NCI-H2227 treated with DMSO at 0.1 percent for 48 hours (cell line): Measurements from ENCODE around the gene SAC3D1.

ENCODE experiments used
- DNase-seq: peaks from one replicate; lab custom pipeline; 2025; lab: John Stamatoyannopoulos, UW

The SAC3D1 gene

GRCh38 chr11:65059959-65060824 is 19.2 kb downstream of the SAC3D1 start:
- DNase-seq, result no peak

- no peak for DNase-seq
Measured at GRCh38 chr11:65060913-65061408, 20.0 kb downstream of the SAC3D1 start.

- DNase-seq, result no peak
Measured at GRCh38 chr11:65063532-65063931, 22.5 kb downstream of the SAC3D1 start.

GRCh38 chr11:65064847-65065240 is 23.8 kb downstream of the SAC3D1 start:
- DNase-seq, result no peak

GRCh38 chr11:65065851-65066250 is 24.8 kb downstream of the SAC3D1 start:
- no peak for DNase-seq

GRCh38 chr11:65066315-65066714 is 25.3 kb downstream of the SAC3D1 start:
- DNase-seq, result no peak

GRCh38 chr11:65066805-65067291 is 25.8 kb downstream of the SAC3D1 start:
- no peak for DNase-seq

GRCh38 chr11:65067446-65067845 is 26.4 kb downstream of the SAC3D1 start:
- no peak for DNase-seq

GRCh38 chr11:65069217-65069616 is 28.2 kb downstream of the SAC3D1 start:
- no peak for DNase-seq

GRCh38 chr11:65071907-65072630 is 31.1 kb downstream of the SAC3D1 start:
- no peak for DNase-seq

GRCh38 chr11:65072631-65072966 is 31.6 kb downstream of the SAC3D1 start:
- DNase-seq, result no peak

GRCh38 chr11:65077451-65077850 is 36.4 kb downstream of the SAC3D1 start:
- no peak for DNase-seq

- DNase-seq, result no peak
Measured at GRCh38 chr11:65078151-65078550, 37.1 kb downstream of the SAC3D1 start.

GRCh38 chr11:65078786-65079342 is 37.9 kb downstream of the SAC3D1 start:
- no peak for DNase-seq

- DNase-seq, result no peak
Measured at GRCh38 chr11:65083134-65083833, 42.3 kb downstream of the SAC3D1 start.

- peak; percentile 94 for DNase-seq
Measured at GRCh38 chr11:65083834-65084597, 43.0 kb downstream of the SAC3D1 start, which contains the start of the genes CDCA5 and ZFPL1. Gene CDCA5 (minus strand): TSS chr11:65084040. CDS start chr11:65083978, 62 bp downstream. Gene ZFPL1 (plus strand): TSS chr11:65084222. CDS start chr11:65084699, 477 bp downstream.

GRCh38 chr11:65084598-65085375 is 43.8 kb downstream of the SAC3D1 start:
- peak; percentile 37 for DNase-seq

- no peak for DNase-seq
Measured at GRCh38 chr11:65085446-65085845, 44.4 kb downstream of the SAC3D1 start.

GRCh38 chr11:65086809-65087208 is 45.8 kb downstream of the SAC3D1 start:
- DNase-seq, result no peak

- no peak for DNase-seq
Measured at GRCh38 chr11:65087216-65087615, 46.2 kb downstream of the SAC3D1 start.
